NCI-H82 treated with DMSO at 0.1 percent for 48 hours (cell line): ENCODE measurements around the gene TFEB.
"Not testable (repeated sequence)": the region's sequence is repeated elsewhere in the genome, so short reads cannot be mapped to it uniquely, and the experiment has no call there.

Experiments used
- DNase-seq: peaks from one replicate; lab custom pipeline; 2025; ENCODE audit not compliant: unreplicated experiment; lab: John Stamatoyannopoulos, UW

TFEB gene

GRCh38 chr6:41766043-41766664 is 30.7 kb upstream of the TFEB start:
- not testable (repeated sequence) for DNase-seq

DNA sequence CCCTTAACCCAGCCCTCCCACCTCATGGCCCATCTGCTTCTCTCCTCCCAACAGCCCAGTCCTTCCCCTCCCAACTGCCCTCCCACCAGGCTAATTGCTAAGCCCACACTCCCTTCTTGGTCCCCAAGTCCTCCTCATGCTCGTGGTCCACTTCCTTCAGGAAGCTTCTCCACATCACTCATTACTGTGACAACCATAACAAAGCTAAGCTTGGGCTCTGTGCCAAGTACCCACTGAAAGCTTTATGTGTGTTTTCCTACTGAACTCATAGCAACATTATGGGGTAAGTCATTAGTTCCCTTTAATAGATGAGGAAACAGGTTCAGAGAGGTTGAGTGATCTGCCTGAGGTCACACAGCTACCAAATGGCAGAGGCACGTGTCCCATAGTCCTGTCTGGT is 28.1 kb upstream of the TFEB start:
- DNase-seq: no peak

DNA sequence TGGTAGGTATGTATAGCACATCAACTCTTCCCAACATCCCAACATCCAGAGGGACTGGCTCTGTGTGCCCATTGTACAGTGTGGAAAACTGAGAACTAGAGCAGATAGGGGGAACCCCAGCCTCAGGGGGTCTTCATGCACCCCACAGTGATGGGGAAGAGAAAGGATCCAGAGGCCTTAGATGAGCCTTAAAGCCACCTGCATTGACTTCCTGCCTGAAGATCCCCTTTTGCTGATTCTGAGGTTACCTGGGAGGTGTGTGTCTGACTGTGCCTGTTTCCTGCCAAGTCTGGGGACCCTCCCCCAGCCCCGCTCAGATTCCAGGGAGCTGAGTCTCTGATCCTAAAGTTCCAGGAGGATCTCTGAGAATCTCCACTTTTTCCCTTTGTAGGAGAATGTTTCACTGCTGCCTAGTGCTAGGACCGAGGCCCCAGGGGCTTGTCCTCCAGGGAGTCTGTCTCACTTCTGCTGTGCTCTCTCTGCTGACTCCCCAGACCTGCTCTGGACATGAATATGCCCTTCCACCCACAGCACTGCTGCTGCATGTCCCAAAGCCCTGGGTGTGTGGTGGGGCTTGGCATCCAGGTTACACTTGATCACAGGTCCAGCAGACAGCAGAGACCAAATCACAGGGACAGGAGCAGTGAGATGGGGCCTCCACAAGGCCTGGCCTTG is 24.6 kb upstream of the TFEB start:
- DNase-seq: no peak

GRCh38 chr6:41759106-41759904 is 23.9 kb upstream of the TFEB start:
- no peak for DNase-seq

DNA sequence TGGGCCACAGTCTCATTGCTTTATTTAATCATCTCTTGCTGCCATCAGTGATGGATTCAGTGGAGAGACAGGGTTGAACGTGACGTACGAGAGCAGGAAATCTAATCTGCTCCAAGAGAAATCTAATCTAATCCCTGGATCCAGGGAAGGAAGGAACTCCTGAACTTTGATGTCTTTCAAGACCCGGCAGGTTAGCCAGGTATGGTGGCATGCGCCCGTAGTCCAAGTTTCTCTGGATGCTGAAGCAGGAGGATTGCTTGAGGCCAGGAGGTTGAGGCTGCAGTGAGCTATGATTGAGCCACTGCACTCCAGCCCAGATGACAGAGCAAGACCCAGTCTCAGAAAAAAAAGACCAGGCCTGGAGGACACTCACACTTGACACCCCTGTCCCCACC is 23.2 kb upstream of the TFEB start:
- no peak for DNase-seq

DNA sequence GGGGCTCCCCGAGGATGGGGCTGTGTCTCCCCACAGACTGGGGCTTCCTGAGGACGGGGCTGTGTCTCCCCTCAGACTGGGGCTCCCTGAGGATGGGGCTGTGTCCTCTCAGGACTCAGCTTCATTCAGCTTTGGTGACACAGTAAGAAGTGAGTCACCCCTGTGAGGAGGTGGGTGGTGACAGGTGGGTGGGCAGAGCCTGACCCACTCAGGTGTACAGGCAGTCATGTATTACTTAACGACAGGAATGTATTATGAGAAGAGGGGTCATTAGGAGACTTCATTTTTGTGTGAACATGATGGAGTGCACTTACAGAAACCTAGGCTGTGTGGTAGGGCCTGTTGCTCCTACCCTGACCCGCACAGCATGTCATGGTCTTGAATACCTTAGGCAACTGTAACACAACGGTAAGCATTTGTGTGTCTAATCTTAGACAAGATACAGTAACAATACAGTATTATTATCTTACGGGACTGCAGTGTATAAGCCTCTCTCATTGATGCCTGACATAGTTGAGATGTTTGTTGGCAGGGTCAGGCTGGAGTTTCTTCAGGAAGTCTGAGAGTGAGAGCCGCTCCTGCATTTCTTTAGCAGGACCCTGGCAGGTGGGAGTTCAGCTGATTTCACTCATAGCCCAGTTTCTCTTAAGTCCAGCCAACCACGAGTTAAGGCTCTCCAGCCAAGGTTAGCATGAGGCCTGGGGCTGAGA is 22.7 kb upstream of the TFEB start:
- DNase-seq: no peak

GRCh38 chr6:41757271-41757670 is 21.9 kb upstream of the TFEB start:
- DNase-seq: no peak

DNA sequence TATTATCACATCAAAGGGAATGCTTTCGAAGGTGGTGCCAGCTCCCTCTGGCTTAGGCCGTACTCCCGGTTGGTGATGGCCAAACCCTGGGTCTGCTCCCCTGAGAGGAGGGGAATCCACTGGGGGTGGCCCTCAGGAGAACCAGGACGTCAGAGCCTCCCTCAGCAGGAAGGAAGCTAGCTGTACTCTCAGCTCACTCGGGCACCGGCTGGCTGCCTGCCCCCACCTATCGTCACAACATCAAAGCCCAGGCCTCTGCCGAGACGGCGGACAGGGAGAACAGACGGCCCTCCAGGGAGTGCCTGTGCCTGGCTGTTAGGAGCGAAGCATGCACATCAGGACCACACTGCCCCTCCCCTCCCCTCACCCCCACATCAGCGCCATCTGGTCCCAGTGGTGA is 20.9 kb upstream of the TFEB start:
- no peak for DNase-seq

DNA sequence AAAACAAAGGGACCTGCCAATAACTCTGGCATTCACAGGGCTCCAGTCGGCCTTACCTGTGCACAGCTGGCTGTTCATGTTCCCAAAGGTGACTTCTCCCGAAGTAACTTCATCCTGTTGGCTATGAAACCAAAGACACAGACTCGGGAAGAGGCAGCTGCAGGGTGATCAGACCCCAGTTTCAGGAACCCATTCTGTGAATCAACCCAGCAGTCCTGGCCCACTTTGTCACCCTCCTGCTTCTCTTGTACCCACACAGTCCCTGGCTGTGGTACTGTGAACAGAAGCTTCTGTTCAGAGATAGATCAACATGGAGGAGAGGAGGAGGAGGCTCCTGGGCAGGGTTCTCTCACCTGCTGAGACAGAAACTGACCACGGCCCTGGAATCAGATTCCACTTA is 20.5 kb upstream of the TFEB start:
- DNase-seq: no peak

DNA sequence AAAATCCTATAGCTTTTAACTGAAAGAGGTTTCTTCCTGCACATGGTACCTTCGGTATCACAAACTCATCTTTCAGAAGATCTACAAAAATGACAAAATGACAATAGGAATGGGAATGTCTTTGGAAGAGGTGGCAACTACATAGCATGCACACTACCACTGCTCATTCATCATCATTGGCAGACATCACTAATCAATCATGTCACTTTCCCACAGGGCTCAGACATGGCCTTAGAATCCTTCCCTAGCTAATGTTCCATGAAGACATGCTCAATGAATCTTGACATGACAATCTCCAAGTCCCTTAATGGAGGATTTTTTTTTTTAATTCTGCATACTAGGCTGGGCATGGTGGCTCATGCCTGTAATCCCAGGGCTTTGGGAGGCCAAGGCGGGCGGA is 15.0 kb upstream of the TFEB start:
- DNase-seq: no peak

DNA sequence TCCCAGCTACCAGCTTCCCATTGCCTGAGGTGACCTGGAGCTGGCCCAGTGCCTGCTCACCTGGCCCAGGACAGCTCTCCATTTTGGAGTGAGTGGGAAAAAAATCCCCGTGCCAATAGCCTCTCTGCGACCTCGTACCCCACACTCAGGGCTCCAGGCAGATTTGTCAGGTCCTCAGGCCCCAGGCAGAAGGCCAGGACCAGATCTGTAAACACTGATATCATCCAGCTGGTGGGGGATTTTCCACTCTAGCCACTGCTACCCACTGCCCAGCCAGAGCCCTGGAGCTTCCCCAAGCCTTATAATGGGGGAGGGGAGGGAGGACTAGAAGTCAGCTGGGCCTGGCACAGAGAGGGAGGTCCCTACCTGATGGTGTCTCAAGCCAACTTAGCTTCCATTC is 13.1 kb upstream of the TFEB start:
- no peak for DNase-seq

- DNase-seq: no peak
Observed at GRCh38 chr6:41748102-41748477, 12.7 kb upstream of the TFEB start.

- no peak for DNase-seq
Observed at GRCh38 chr6:41747256-41748101, 12.1 kb upstream of the TFEB start, which contains the start of gene PGC. PGC (minus strand) TSS chr6:41747397; CDS start chr6:41747334, 63 bp downstream.

DNA sequence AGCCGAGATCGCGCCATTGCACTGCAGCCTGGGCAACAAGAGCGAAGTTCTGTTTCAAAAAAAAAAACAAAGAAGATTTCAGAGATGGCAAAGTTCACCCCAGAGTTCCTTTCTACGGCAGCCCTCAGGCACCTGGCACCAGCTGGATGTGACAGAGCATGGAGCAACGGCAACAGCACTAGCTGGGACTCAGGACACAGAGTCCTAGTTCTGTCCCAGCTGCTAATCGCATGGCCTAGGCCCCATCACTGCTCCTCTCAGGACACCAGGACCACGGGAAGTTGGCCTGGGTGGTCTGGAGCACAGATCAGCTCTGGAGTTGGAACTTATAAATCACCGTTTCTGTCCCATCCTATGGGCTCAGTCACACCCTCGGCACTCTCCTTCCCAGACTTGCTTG is 10.7 kb upstream of the TFEB start:
- DNase-seq: no peak

GRCh38 chr6:41744236-41744787 is 8.9 kb upstream of the TFEB start:
- no peak for DNase-seq

- no peak for DNase-seq
Observed at GRCh38 chr6:41743406-41744235, 8.2 kb upstream of the TFEB start.

GRCh38 chr6:41741625-41742490 is 6.5 kb upstream of the TFEB start:
- DNase-seq: no peak

DNA sequence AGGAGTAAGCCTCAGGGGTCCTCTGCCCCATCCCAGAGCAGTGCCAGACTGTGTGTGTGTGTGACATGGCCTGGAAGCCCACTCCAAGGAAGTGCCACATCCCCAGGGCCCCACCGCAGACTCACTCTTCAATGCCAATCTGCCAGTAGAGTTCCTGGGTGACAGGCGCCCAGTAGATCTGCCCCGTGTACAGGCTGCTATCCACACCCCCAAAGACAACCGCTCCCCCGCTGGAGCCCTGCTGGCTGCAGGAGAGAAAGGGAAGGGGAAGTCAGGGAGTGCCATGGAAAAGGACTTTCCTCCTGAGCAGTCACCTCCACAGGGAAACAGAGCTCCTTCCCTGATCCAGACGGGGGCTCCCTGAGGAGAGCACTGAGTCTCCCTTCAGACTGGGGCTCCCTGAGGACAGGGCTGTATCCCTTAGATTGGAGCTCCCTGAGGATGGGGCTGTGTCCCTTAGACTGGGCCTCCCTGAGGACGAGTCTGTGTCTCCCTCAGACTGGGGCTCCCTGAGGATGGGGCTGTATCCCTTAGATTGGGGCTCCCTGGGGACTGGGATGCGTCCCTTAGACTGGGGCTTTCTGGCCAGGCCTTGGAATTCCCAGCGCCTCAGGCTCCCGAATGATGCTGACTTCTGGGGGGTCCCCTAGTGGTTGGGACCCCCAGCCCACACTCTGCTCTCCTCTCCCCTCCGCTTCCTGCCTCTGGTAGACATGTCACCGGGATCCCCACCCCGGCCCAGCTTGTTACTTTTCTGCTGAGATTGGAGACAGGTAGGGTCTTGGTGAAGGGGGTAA is 5.2 kb upstream of the TFEB start:
- no peak for DNase-seq
